Measurements from ENCODE around the gene NKX2-2.

The NKX2-2 gene

DNA sequence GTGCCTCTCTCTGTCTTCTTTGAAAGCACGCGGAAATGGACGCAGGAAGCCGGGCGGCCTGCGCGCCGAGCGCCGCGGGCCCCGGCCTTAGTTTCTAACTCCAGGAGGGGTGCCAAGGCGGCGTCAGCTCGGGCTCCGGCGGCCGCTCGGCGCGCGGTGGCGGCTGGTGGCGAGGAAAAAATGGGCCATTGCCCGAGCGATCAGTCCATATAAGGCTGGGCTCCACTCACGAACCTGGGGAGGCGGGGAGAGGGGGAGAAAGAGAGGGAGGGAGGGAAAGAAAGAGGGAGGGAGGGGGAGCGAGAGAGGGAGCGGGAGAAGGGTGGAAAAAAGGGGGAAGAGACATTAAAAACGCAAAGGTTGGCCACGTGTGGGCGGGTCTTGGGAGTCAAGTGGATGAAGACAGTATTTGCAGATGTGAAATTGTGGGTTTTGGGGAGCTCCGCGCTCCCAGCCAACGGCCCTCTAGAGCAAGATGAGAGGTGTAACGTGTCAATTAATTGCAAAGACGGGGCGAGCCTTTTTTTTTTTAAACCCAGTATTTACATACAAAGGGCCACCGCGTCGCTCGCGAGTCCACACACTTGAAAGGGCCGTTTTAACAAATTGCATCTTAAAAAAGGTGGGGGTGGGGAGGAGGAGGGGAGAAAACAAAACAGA, at the start of gene NKX2-2:
NKX2-2 (minus strand) TSS at position 184 of the 660 bp plus-strand sequence. CDS start 395 bp downstream, outside the sequence.
- H3K4me3 ChIP-seq (ENCODE audit: low read depth, low read length): no peak within 1 kb of the TSS

DNA sequence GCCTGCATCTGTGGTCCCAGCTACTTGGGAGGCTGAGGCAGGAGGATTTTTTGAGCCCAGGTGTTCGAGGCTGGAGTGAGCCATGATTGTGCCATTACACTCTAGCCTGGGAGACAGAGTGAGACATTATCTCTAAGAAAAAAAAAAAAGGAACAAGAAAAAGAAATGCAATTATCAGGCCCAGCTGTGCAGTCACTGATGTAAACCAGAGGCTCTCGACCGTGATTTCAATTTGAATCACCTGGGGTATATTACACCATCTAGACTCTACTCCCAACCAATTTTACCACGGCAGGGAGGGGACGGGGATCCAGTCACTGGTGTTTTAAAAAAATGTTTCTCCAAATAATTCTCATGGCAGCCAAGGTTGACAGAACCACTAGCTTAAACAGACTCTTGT, 48.8 kb upstream of the NKX2-2 start:
- H3K4me3 ChIP-seq (ENCODE audit: low read depth, low read length): no peak overlapping the region

- H3K4me3 ChIP-seq (ENCODE audit: low read depth, low read length): no peak overlapping the region
Measured at GRCh38 chr20:21559305-21559704, 45.4 kb upstream of the NKX2-2 start.

DNA sequence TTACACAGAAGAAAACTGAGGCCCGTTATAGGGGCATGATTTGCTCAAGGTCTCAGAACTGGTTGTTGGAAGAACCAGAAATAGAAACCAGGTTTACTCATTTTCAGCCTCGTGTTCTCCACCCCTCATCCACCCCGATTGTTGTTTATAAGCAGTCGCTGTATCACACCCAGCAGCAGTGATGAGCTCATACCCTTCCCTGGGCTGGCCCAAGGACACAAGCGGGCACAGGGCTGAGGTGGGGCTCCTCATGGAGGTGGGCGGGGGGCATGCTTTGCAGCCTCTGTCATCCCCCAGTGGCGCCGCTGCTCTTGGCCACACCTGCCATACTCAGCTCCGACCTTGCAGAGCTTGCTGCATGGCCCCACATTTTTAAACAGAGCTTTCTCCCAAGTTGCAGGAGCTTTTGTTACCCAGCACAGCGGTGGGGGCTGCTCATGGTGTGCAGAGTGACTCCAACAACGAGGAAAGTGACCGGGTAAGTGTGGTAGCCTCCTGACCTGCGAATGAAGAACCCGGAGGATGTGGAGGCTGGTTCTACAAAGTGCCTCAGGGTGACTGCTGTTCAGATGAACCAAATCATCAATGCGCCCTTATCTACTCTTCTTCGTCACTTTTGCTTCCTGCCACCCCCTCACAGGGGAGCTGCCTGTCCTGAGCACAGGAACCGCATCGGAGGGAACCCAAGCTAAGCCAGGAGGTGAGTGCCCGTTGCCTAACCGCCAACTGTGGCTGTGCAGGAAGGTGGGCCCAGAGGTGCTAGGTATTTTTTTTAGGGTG, 43.6 kb upstream of the NKX2-2 start:
- H3K4me3 ChIP-seq (ENCODE audit: low read depth, low read length): no peak overlapping the region

GRCh38 chr20:21556398-21556797, 42.5 kb upstream of the NKX2-2 start:
- no peak overlapping the region for H3K4me3 ChIP-seq (ENCODE audit: low read depth, low read length)

GRCh38 chr20:21555470-21556120, 41.7 kb upstream of the NKX2-2 start:
- H3K4me3 ChIP-seq (ENCODE audit: low read depth, low read length): no peak overlapping the region

DNA sequence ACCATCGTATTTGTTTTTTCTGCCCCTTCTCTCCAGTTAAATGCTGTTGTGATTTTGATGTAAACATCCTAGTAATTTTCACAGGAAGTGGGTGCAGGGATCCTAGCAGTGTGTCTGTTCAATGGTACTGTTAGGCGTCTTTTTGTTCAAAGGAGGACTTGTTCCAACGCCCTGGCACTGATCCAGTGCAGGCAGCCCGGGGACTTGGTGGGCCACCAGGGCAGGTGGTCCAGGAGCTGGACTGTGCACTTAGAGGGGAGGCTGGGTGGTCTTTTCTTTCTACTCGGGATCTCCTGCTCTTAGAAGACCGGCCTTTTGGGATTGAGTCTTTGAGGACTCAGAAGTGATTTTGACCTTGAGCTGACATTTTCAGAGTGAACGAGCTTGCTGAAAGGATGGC, 41.1 kb upstream of the NKX2-2 start:
- no peak overlapping the region for H3K4me3 ChIP-seq (ENCODE audit: low read depth, low read length)

DNA sequence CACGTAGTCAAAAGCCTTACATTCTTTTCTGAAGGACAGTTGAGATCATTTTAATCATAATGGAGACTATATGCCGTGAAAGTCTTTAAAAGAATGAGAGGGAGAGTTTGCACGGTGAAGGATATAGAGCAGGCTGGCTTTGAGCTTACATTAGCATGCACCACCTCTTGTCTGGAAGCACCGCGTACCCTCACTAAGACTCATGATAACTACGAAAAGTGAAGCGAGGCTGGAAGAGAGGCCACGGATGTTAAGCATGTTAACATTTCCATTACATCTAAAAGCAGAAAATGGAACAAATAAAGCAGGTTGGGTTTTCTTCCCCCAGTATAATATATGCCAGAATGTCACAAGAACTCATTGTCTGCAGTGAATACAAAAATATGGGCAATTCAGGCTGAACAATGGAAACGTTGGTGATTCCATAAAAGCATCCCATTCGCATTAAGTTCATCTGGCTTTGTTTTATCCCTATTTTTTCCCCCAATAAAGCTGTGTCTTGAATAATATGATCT, 40.6 kb upstream of the NKX2-2 start:
- H3K4me3 ChIP-seq (ENCODE audit: low read depth, low read length): no peak overlapping the region

- H3K4me3 ChIP-seq (ENCODE audit: low read depth, low read length): no peak overlapping the region
Measured at GRCh38 chr20:21550587-21550986, 36.7 kb upstream of the NKX2-2 start.

- H3K4me3 ChIP-seq (ENCODE audit: low read depth, low read length): no peak overlapping the region
Measured at GRCh38 chr20:21548390-21549035, 34.6 kb upstream of the NKX2-2 start.

DNA sequence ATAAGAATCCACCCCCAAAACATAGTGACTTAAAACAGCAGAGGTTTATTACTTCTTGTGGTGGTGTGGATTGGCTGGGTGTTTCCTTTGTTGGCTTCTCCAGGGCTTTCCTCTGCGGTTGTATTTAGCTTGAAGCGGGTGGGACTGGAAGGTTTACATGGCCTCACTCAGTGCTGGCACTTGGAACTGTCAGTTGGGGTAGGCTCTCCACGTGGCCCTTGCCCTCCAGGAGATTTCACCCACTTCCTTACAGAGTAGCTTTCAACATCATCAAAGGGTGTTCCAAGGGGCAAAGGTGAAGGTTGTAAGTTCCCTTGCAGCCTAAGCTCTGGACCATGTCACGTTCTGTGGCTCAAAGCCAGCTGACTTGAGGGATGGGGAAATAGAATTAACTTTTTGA, 32.5 kb upstream of the NKX2-2 start:
- no peak overlapping the region for H3K4me3 ChIP-seq (ENCODE audit: low read depth, low read length)

- no peak overlapping the region for H3K4me3 ChIP-seq (ENCODE audit: low read depth, low read length)
Measured at GRCh38 chr20:21539512-21539911, 25.6 kb upstream of the NKX2-2 start.

GRCh38 chr20:21534886-21535285, 21.0 kb upstream of the NKX2-2 start:
- no peak overlapping the region for H3K4me3 ChIP-seq (ENCODE audit: low read depth, low read length)

DNA sequence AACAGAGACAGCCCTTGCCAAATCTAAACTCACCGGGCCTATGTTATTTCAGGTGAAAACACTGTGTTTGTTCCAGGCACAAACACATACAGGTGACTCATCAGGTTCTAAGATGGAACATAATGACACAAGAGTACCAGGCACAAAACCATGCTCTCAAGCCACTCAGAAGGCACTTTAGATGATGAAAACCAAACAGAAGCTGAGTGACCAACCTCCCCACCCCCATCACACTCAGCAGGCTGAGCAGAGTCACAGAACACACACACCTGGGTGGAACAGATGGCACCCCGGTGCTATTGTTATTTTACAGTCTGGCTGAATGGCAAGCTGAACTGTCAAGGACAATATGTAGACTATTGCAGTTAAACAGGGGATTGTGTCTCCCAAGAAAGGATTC, 20.6 kb upstream of the NKX2-2 start:
- no peak overlapping the region for H3K4me3 ChIP-seq (ENCODE audit: low read depth, low read length)

DNA sequence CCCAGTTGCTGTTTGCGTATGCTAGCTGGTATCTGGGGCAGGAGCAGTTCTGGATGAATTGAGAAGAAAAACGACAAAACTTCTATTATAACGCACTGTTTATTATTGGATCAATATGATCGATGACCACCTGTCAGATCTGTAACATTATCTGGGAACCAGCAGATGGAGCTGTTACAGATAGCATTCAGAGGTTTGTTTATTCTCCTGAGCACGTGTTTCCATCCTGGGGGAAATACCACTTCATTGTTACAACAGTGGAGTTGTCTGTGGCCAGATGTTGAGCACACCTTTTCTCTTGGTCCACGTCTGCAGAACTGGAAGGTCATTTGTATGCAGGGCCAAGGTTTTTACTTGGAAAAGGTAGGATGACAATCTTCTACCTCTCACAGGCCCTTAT, 16.0 kb upstream of the NKX2-2 start:
- no peak overlapping the region for H3K4me3 ChIP-seq (ENCODE audit: low read depth, low read length)

DNA sequence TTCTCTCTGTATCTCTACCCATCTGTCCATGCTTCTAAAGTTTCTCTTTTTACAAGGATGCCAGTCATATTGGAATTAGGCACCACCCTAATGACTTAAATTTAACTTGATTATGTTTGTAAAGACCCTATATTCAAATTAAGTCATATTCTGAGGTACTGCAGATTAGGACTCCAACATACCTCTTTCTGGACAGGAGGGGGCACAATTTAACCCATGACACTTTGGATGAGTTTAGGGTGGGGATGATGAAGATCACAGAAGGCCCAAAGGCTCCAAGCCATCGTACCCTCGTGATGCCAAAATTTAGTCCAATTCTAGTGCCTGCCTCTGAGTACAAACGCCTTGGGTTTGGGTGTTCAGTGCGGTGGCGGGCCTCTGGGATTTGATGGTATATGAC, 15.0 kb upstream of the NKX2-2 start:
- no peak overlapping the region for H3K4me3 ChIP-seq (ENCODE audit: low read depth, low read length)

DNA sequence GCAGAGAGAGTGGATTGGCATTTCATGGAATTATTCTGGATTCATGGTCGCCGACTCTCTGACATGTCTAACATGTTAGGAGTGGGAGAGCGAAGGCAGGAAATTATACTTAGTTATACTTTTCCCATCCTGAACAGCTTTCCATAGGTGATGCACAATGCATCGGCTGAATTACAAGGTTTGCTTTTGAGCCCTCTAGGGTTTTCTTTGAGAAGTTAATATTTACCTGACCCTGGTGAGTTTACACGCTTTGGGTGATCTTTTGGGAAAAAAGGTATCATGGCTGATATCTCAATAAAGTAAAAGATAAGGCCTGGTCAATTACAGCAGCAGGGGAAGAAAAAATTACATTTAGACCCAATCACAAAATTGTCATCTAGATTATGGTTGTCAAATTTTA, 14.0 kb upstream of the NKX2-2 start:
- H3K4me3 ChIP-seq (ENCODE audit: low read depth, low read length): no peak overlapping the region

GRCh38 chr20:21526776-21527175, 12.9 kb upstream of the NKX2-2 start:
- H3K4me3 ChIP-seq (ENCODE audit: low read depth, low read length): no peak overlapping the region

- H3K4me3 ChIP-seq (ENCODE audit: low read depth, low read length): no peak overlapping the region
Measured at GRCh38 chr20:21523895-21524294, 10.0 kb upstream of the NKX2-2 start.

GRCh38 chr20:21523281-21523868, 9.5 kb upstream of the NKX2-2 start:
- peak overlapping the region; percentile 27 for H3K4me3 ChIP-seq (ENCODE audit: low read depth, low read length)

All from iPS-11a (cell line).